Lower lobe of right lung (tissue), 2 donors: ENCODE results near the gene SDK1. TPM values are rescaled to one million over a fixed set of nuclear protein-coding genes. Genes with fewer than 3 reads are reported as not detected.

Experiments used
- ATAC-seq, 2 donors: fragments of 200-7000 bp; cut with Tn5 transposase; one replicate each; pipeline ENCODE4 v1.9.1; 2020 to 2022; ENCODE audit warnings: mild to moderate bottlenecking in 2 of 2, moderate library complexity in 2 of 2
- DNase-seq: peaks from one replicate; pipeline ENCODE4 v3.0.0-alpha.2; 2020
- H3K27ac ChIP-seq: fragments of 200-600 bp; one replicate; pipeline ENCODE4 v1.8.0; 2022
- H3K27me3 ChIP-seq: fragments of 200-600 bp; one replicate; pipeline ENCODE4 v1.8.0; 2022; ENCODE audit warnings: low read depth
- H3K36me3 ChIP-seq: fragments of 200-600 bp; one replicate; pipeline ENCODE4 v1.8.0; 2022; ENCODE audit warnings: mild to moderate bottlenecking
- H3K4me1 ChIP-seq: fragments of 200-600 bp; one replicate; pipeline ENCODE4 v1.8.0; 2022
- H3K4me3 ChIP-seq: fragments of 200-600 bp; one replicate; pipeline ENCODE4 v1.8.0; 2022; ENCODE audit warnings: mild to moderate bottlenecking
- H3K9me3 ChIP-seq: fragments of 200-600 bp; one replicate; pipeline ENCODE4 v1.8.0; 2022
- CTCF ChIP-seq: fragments of 200-600 bp; IDR thresholded peaks from one replicate; pipeline ENCODE4 v1.8.0; 2022; ENCODE audit warnings: antibody characterized with exemption, mild to moderate bottlenecking
- intact Hi-C: fragments of 100-400 bp; cut with DNase I; formaldehyde crosslinking; loops from one replicate; pipeline ENCODE4 v1.11.0; 2022
- total RNA-seq: library from RNA; stranded (reverse); fragmentation: NEBNext Ultra II Directional; extraction: Animal tissue kit (Norgen Biotek cat#: 25700); gene quantifications from one replicate; pipeline ENCODE4 v1.2.1, GENCODE V29; 2021
- donor health status: DM: no; HTN: yes; CAD: no; lungs with severe emphysema.

SDK1 gene
- total RNA-seq, 1 donor from 2014 or later: 10.0 TPM

GRCh38 chr7:3762146-3762831 lies 461.2 kb downstream of the SDK1 start:
- TF ChIP-seq CTCF: no peak
- no peaks in the 10 kb centered on the region for H3K4me1 ChIP-seq
- no peak for DNase-seq

DNA sequence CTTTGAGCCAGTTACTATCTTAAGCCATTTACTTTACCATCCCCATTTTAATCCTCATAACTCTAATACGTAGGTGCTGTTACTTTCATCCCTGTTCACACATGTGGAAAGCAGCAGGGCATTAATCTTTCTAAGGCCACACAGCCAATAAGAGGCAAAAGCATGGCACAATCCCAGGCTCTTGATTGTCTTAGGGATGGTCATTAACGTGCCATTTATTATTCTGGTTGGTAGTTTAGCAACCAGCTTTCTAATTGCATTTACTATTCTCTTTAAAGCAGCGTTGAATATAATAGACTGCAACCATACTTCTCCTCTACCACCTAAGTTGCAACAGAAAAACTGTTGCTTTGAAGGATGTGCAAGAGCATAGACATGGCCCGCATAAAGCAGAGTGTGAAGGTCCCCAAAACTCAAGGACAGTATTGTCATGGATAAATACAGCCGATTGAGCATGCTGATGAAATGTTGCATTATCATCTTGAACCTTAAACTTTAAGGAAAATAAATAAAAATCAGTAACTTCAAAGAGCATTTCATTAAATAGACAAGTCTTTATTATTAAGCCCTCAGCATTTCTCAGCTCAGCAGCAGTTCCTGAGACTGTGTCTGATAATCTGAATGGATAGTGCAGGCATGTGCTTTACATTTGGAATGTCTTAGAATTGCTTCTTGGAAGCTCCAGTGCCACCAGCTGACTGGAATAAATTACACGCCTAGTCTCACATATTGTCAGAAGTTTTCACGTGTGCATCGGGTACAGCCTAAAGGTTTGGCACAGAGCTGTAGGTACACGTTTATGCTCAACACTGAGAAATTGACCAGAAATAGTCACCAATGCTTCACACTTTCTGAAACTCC lies 467.1 kb downstream of the SDK1 start:
- no peak overlapping the region for H3K4me3 ChIP-seq
- DNase-seq: no peak
- TF ChIP-seq CTCF: no peak
- no peak for ATAC-seq
- no peaks in the 10 kb centered on the region for H3K36me3 ChIP-seq
- H3K27me3 ChIP-seq: no peaks in the 10 kb centered on the region
- no peaks in the 10 kb centered on the region for H3K9me3 ChIP-seq
- no peaks in the 10 kb centered on the region for H3K4me1 ChIP-seq
- no peak overlapping the region for H3K27ac ChIP-seq
- intact Hi-C loops: no loop called here

More at GRCh38 chr7:3762146-3762831, 461.2 kb downstream of the SDK1 start:
- intact Hi-C loops: no loop called here
- no peak overlapping the region for H3K4me3 ChIP-seq
- H3K9me3 ChIP-seq: no peaks in the 10 kb centered on the region
- ATAC-seq: no peak
- no peak overlapping the region for H3K27ac ChIP-seq
- no peaks in the 10 kb centered on the region for H3K36me3 ChIP-seq
- H3K27me3 ChIP-seq: no peaks in the 10 kb centered on the region

- no peaks in the 10 kb centered on the region for H3K4me1 ChIP-seq
- no peaks in the 10 kb centered on the region for H3K36me3 ChIP-seq
- H3K9me3 ChIP-seq: no peaks in the 10 kb centered on the region
- intact Hi-C loops: no loop called here
- H3K27ac ChIP-seq: no peak overlapping the region
- no peak overlapping the region for H3K4me3 ChIP-seq
- ATAC-seq: no peak
- TF ChIP-seq CTCF: no peak
- no peak for DNase-seq
- no peaks in the 10 kb centered on the region for H3K27me3 ChIP-seq
These were observed 470.9 kb downstream of the SDK1 start for GRCh38 chr7:3771906-3772305.

GRCh38 chr7:3778345-3778744 lies 477.3 kb downstream of the SDK1 start:
- H3K27me3 ChIP-seq: no peaks in the 10 kb centered on the region
- peaks cover 6% of the 10 kb centered on the region for H3K9me3 ChIP-seq
- intact Hi-C loops: no loop called here
- DNase-seq: no peak
- ATAC-seq: no peak
- H3K27ac ChIP-seq: no peak overlapping the region
- no peak overlapping the region for H3K4me3 ChIP-seq
- no peak for TF ChIP-seq CTCF
- H3K36me3 ChIP-seq: no peaks in the 10 kb centered on the region
- H3K4me1 ChIP-seq: no peaks in the 10 kb centered on the region

GRCh38 chr7:3780016-3780415 lies 479.0 kb downstream of the SDK1 start:
- ATAC-seq (no peak), DNase-seq (no peak)
- TF ChIP-seq CTCF: no peak
- intact Hi-C loops: no loop called here
- Histone ChIP-seq H3K4me1 (no peaks in the 10 kb centered on the region), H3K27ac (no peak overlapping the region), H3K9me3 (peaks cover 6% of the 10 kb centered on the region), H3K27me3 (no peaks in the 10 kb centered on the region), H3K36me3 (no peaks in the 10 kb centered on the region), H3K4me3 (no peak overlapping the region)
